Upper lobe of left lung (tissue), 6 donors: Measurements from ENCODE around the gene PLEKHM2. TPM values are rescaled to one million over a fixed set of nuclear protein-coding genes. Genes with fewer than 3 reads are reported as not detected.

Experiments used
- ATAC-seq, 2 donors: fragments of 200-7000 bp; cut with Tn5 transposase; one replicate each; pipeline ENCODE4 v1.9.1; 2022; ENCODE audit warnings: mild to moderate bottlenecking in 2 of 2, moderate library complexity in 2 of 2; ENCODE audit not compliant: low FRiP score in 2 of 2
- DNase-seq, 2 donors: peaks; one replicate each; pipeline ENCODE4 v3.0.0-alpha.2; 2019 to 2020
- H3K27ac ChIP-seq, 4 donors: fragments of 200-600 bp; sonication (generic); one replicate each; pipeline ENCODE4 v1.5.1; 2016 to 2019
- H3K27me3 ChIP-seq, 4 donors: fragments of 200-600 bp; sonication (generic); one replicate each; pipeline ENCODE4 v1.5.1; 2017 to 2019
- H3K36me3 ChIP-seq, 4 donors: fragments of 200-600 bp; sonication (generic); one replicate each; pipeline ENCODE4 v1.5.1; 2016 to 2019
- H3K4me1 ChIP-seq, 4 donors: fragments of 200-600 bp; sonication (generic); one replicate each; pipeline ENCODE4 v1.5.1; 2018 to 2019
- H3K4me3 ChIP-seq, 4 donors: fragments of 200-600 bp; sonication (generic); one replicate each; pipeline ENCODE4 v1.5.1; 2017 to 2019; ENCODE audit warnings: mild to moderate bottlenecking in 2 of 4, moderate library complexity in 1 of 4
- H3K9me3 ChIP-seq, 4 donors: fragments of 200-600 bp; sonication (generic); one replicate each; pipeline ENCODE4 v1.5.1; 2018 to 2019
- EP300 ChIP-seq, 4 donors: sonication (generic); formaldehyde crosslinking; IDR thresholded peaks; one replicate each; pipeline ENCODE4 v1.5.1; 2017; ENCODE audit warnings: antibody characterized with exemption in 4 of 4, control low read depth in 2 of 4
- POLR2A ChIP-seq, 4 donors: fragments of 450-650 bp; IDR thresholded peaks; one replicate each; pipeline ENCODE4 v1.5.1; 2016 to 2017; ENCODE audit warnings: antibody characterized with exemption in 4 of 4, mild to moderate bottlenecking in 2 of 4
- POLR2AphosphoS5 ChIP-seq, 2 donors: sonication (generic); formaldehyde crosslinking; IDR thresholded peaks; one replicate each; pipeline ENCODE4 v1.5.1; 2017; ENCODE audit warnings: antibody characterized with exemption in 2 of 2
- WGBS, 2 donors: methylation state at CpG; one replicate each; pipeline ENCODE4 v1.1.5; 2017 to 2018; 5-methylcytosine and 5-hydroxymethylcytosine counted together
- total RNA-seq, 6 donors: library from RNA; depleted of rRNA in 4 of 6; stranded (reverse); fragments of >200 nt in 4 of 6; gene quantifications; one replicate each; pipeline versions ENCODE4 v1.1.0 to v1.2.1, GENCODE V29; 2016 to 2021
- TF ChIP-seq, protein P1 (sequence below), 6 experiments: fragments of 450-650 bp in 4 of 6; fragments of 200-600 bp in 2 of 6; sonication (generic) in 2 of 6; IDR thresholded peaks; one replicate each; pipeline ENCODE4 v1.5.1; 2016 to 2019; ENCODE audit warnings: antibody characterized with exemption in 6 of 6
- donor health status: DM: no; HTN: no; CAD: no; lungs with moderate emphysema.
- donor health status: DM: no; HTN: yes; CAD: no; lungs with severe emphysema.

The PLEKHM2 gene
- total RNA-seq, 6 donors from 2014 or later, result 50.3 to 120 (median 83.3) TPM

DNA sequence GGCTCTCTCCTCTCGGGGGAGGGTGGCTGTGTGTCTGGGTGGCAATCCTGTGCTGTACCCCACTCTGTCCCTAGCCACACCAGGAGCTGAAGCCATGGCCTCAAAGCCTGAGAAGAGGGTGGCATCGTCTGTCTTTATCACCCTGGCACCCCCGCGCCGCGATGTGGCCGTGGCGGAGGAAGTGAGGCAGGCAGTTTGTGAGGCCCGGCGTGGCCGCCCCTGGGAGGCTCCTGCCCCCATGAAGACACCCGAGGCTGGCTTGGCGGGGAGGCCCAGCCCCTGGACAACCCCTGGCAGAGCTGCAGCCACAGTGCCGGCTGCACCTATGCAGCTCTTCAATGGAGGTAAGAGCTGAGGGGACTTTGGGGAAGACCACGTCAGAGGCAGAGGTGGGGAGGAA is 80.8 kb downstream of the PLEKHM2 start:
- H3K4me1 ChIP-seq, result peaks cover 0 to 6% (median 0%) of the 10 kb centered on the region in 4 donors
- no peak overlapping the region for H3K4me3 ChIP-seq
- peaks cover 0 to 2% (median 0%) of the 10 kb centered on the region in 4 donors for H3K27me3 ChIP-seq
- H3K36me3 ChIP-seq, result peaks cover 0 to 16% (median 5%) of the 10 kb centered on the region in 4 donors
- WGBS, 2 donors, result 82 to 93% methylated on average over 14 to 15 of the region's 15 CpGs
- TF ChIP-seq EP300 (IDR thresholded peaks at IDR 0.05), result no peak
- no peaks in the 10 kb centered on the region for H3K9me3 ChIP-seq
- H3K27ac ChIP-seq, result peak overlapping the region in 1 of 4 donors; percentile 4
- ATAC-seq (no peak), DNase-seq (peak in 1 of 2 donors; percentile 84)

DNA sequence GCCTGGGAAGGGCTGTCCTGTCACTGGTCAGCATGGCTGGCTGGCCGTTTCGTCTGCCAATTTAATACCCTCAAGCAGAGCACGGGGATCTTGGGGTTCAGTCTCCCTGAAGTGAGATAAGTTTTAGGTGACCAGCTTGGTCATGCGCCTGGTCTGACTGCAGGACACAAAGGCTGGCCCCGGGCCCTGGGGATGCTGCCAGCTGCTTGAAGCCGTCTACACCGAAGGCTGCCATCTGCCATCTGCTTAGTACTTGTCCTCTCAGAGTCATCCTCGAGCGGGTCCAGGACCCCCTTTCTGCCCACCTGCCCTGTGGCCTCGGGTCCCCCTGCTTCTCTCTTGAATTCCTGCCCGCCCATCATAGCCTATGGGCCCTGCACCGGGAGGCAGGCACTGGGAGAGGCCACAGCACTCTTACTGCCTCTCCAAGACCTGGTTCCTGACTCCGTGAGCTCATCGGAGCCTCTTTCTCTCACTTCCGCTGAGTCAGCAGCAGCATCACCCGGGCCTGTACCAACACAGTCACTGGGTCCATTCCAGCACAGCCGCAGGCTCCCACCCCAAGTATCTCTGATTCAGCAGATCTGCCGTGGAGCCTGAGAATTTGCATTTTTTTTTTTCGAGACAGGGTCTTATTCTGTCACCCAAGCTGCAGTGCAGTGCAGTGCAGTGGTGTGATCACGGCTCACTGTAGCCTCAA is 81.5 kb downstream of the PLEKHM2 start:
- H3K27ac ChIP-seq, result peak overlapping the region in 1 of 4 donors; percentile 4
- WGBS, 2 donors, result 70 to 86% methylated on average over 14 to 17 of the region's 20 CpGs
- DNase-seq, result no peak
- TF ChIP-seq POLR2A (IDR thresholded peaks at IDR 0.05) (no peak), EP300 (IDR thresholded peaks at IDR 0.05) (no peak)
- peaks cover 0 to 2% (median 0%) of the 10 kb centered on the region in 4 donors for H3K27me3 ChIP-seq
- H3K4me3 ChIP-seq, result no peak overlapping the region
- no peaks in the 10 kb centered on the region for H3K9me3 ChIP-seq
- no peak for ATAC-seq
- H3K4me1 ChIP-seq, result peaks cover 0 to 4% (median 0%) of the 10 kb centered on the region in 4 donors
- peaks cover 0 to 23% (median 5%) of the 10 kb centered on the region in 4 donors for H3K36me3 ChIP-seq

DNA sequence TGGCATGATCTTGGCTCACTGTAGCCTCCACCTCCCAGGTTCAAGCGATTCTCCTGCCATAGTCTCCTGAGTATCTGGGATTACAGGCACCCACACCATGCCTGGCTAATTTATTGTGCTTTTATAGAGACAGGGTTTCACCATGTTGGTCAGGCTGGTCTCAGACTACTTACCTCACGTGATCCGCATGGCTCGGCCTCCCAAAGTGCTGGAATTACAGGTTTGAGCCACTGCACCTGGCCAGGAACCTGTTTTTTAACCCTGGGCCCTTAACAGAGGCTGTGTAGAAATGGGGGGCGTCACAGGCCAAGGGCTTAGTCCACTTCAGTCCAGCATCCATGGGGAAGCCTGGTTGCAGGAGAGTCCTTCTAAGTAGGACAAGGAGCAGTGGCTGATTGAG is 83.8 kb downstream of the PLEKHM2 start:
- H3K4me1 ChIP-seq, result no peaks in the 10 kb centered on the region
- no peak for TF ChIP-seq POLR2AphosphoS5 (IDR thresholded peaks at IDR 0.05)
- TF ChIP-seq, protein P1, sequence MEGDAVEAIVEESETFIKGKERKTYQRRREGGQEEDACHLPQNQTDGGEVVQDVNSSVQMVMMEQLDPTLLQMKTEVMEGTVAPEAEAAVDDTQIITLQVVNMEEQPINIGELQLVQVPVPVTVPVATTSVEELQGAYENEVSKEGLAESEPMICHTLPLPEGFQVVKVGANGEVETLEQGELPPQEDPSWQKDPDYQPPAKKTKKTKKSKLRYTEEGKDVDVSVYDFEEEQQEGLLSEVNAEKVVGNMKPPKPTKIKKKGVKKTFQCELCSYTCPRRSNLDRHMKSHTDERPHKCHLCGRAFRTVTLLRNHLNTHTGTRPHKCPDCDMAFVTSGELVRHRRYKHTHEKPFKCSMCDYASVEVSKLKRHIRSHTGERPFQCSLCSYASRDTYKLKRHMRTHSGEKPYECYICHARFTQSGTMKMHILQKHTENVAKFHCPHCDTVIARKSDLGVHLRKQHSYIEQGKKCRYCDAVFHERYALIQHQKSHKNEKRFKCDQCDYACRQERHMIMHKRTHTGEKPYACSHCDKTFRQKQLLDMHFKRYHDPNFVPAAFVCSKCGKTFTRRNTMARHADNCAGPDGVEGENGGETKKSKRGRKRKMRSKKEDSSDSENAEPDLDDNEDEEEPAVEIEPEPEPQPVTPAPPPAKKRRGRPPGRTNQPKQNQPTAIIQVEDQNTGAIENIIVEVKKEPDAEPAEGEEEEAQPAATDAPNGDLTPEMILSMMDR (IDR thresholded peaks at IDR 0.05), result no peak
- TF ChIP-seq EP300 (IDR thresholded peaks at IDR 0.05), result no peak
- no peaks in the 10 kb centered on the region for H3K9me3 ChIP-seq
- no peak for ATAC-seq
- no peak overlapping the region for H3K4me3 ChIP-seq
- no peak for DNase-seq
- no peaks in the 10 kb centered on the region for H3K27me3 ChIP-seq
- 81 to 95% methylated on average over 4 of the region's 5 CpGs for WGBS, 2 donors
- H3K27ac ChIP-seq, result no peak overlapping the region
- peaks cover 0 to 36% (median 5%) of the 10 kb centered on the region in 4 donors for H3K36me3 ChIP-seq

DNA sequence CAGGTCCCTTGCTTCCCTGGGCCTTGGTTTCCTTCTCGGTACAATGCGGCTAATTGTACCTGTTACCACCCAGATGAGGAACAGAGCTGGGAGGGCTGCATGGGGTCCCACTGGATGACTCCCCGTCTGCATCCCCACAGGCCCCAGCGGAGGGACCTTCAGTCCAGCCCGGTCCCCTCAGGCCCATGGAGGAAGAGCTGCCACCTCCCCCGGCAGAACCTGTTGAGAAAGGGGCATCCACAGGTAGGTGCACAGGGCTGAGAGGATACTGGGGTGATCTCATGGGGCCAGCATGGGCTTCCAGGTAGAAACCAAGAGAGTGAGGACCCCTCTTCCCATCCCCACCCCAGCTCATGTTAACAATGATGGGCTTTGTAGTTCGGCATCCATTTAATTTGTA is 84.3 kb downstream of the PLEKHM2 start:
- 98 to 99% methylated on average over 2 to 7 of the region's 7 CpGs for WGBS, 2 donors
- Histone ChIP-seq H3K27me3 (no peaks in the 10 kb centered on the region), H3K9me3 (no peaks in the 10 kb centered on the region), H3K4me3 (no peak overlapping the region), H3K4me1 (no peaks in the 10 kb centered on the region), H3K36me3 (peaks cover 0 to 36% (median 5%) of the 10 kb centered on the region in 4 donors), H3K27ac (no peak overlapping the region)
- DNase-seq (no peak), ATAC-seq (no peak)
- no peak for TF ChIP-seq POLR2AphosphoS5 (IDR thresholded peaks at IDR 0.05)
- no peak for TF ChIP-seq EP300 (IDR thresholded peaks at IDR 0.05)

DNA sequence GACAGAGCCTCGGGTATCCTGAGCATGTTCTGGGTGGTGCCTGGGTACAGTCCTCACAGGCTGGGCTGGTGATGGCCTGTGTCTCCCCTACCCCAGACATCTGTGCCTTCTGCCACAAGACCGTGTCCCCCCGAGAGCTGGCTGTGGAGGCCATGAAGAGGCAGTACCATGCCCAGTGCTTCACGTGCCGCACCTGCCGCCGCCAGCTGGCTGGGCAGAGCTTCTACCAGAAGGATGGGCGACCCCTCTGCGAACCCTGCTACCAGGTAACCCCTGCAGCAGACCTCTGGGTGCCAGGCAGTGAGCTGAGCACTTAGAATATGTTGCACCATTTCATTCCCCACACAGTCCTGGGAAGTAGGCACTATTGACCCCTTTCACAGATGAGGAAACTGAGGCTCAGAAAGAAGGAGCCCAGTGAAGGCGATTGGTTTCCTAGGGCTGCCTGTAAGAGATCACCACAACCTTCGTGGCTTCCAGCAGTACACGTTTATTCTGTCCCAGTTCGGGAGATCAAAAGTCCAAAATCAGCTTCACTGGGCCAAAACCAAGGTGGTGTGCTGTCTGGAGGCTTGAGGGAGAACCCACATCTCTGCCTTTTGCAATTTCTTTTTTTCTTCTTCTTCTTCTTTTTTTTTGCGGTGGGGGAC is 86.3 kb downstream of the PLEKHM2 start:
- peaks cover 0 to 38% (median 7%) of the 10 kb centered on the region in 4 donors for H3K36me3 ChIP-seq
- WGBS, 2 donors, result 97 to 100% methylated on average over 7 to 14 of the region's 14 CpGs
- no peak overlapping the region for H3K27ac ChIP-seq

More for the DNA sequence above, 86.3 kb downstream of the PLEKHM2 start:
- Histone ChIP-seq H3K4me1 (no peaks in the 10 kb centered on the region), H3K27me3 (no peaks in the 10 kb centered on the region), H3K9me3 (no peaks in the 10 kb centered on the region), H3K4me3 (no peak overlapping the region)
- TF ChIP-seq, protein P1 (IDR thresholded peaks at IDR 0.05), result no peak
- no peak for TF ChIP-seq POLR2A (IDR thresholded peaks at IDR 0.05)
- no peak for TF ChIP-seq POLR2AphosphoS5 (IDR thresholded peaks at IDR 0.05)
- no peak for TF ChIP-seq EP300 (IDR thresholded peaks at IDR 0.05)
- no peak for DNase-seq
- no peak for ATAC-seq
